Measurements from ENCODE around the gene FER.
"Not testable (repeated sequence)": the region's sequence is repeated elsewhere in the genome, so short reads cannot be mapped to it uniquely, and the experiment has no call there.

FER gene

DNA sequence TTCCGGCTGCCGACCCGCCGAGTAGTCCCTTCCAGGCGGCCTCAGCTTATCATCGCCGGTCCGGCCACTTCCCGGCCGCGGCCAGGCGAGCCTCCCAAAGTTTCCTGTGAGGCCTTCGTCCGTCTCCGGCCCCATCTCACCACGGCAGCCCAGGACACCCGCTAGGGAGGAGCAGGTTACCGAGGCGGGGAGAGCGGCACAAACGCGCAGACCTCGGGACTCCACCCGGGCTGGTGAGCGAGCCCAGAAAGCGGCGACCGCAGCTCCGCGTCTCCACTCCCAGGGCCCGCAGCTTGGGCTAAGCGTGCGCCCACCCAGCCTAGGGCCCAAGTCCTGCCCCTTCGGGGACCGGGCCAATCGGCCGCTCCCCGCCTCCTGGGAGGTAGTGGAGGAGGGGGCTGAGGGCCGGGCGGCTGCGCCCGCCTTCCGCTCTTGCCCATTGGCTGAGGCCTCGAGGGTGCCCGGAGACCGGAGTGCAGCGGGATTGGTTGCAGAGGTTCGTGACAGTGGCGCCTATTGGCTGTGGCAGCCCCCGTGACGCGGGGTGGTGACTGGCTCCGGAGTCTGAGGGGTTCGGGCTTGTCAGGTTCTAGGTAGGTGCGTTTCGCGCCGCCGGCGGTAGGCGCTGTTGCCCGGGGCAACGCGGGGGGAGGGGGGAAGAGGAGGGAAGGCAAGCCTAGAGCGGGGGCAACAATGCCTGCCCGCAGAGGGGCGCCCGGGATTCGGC is 867 bp downstream of the FER start:
- peak; percentile 97 for DNase-seq

DNA sequence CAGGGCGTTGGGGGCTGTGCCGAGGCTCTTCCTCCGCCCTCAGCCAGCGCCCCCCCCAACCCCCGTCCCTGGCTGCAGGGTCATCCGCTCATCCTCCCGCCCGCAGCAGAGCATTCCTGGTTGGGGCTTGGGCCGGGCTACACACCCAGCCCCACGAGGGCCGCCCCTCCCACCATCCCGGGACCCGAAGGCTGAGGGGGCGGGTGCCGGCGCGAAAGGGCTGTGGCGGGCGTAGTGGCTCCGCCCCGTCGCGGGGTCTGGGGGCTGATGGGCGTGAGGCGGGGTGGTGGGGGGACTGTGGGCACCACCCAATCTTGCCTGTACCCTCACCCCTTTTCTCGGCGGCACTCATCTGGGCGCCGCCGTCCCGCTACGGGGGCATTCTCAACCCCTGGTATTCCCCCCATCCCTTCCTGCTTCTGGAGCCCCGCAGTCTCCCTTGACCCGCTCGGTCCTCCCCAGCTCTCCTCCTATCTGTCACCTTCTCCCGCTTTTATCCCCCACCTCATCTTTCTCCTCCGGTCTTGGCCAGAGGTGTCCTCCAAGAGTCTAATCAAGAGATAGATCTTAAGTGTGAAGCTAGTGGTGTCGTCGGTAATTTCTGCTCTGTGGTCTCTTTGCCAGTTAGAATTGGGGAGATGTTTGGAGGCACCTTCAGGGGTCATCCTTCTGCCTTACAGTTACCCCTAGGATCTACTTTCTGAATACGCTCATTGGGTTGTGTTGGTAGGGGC is 1.6 kb downstream of the FER start:
- DNase-seq, result no peak

GRCh38 chr5:108753331-108753730 is 5.6 kb downstream of the FER start:
- DNase-seq, result no peak

DNA sequence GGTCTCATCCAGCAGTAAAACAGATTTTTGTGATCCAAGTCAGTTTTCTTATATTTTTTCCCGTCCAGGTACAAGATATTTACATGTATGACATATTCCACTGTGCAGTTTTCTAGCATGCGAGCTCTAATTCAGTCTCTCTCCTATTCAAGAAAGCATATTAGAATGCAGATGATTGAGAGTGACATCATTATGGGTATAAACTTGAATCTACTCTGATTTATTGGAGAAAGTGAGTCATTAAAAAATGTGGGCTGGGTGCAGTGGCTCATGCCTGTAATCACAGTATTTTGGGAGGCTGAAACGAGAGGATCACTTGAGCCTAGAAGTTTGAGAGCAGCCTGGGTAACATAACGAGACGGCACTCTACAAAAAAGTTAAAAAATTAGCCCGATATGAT is 6.2 kb downstream of the FER start:
- no peak for DNase-seq

- no peak for DNase-seq
These were observed 12.8 kb downstream of the FER start for GRCh38 chr5:108760512-108760911.

DNA sequence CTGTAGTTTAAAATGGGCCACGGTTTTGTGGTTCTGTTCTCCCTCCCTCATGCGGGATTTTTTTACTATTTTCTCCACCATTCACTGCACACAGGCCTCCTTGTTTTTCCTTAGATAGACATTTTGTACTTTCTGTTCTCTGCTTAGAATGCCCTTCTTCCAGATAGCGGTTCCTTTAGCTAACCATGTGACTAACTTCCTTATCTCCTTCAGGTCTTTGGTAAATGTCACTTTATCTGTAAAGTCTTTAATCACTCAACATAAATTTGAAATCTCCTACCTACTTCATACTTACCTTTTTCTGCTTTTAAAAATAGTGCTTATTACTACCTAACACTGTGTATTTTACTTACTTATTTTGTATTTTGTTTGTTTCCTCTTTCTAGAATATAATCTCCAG is 15.0 kb downstream of the FER start:
- no peak for DNase-seq

DNA sequence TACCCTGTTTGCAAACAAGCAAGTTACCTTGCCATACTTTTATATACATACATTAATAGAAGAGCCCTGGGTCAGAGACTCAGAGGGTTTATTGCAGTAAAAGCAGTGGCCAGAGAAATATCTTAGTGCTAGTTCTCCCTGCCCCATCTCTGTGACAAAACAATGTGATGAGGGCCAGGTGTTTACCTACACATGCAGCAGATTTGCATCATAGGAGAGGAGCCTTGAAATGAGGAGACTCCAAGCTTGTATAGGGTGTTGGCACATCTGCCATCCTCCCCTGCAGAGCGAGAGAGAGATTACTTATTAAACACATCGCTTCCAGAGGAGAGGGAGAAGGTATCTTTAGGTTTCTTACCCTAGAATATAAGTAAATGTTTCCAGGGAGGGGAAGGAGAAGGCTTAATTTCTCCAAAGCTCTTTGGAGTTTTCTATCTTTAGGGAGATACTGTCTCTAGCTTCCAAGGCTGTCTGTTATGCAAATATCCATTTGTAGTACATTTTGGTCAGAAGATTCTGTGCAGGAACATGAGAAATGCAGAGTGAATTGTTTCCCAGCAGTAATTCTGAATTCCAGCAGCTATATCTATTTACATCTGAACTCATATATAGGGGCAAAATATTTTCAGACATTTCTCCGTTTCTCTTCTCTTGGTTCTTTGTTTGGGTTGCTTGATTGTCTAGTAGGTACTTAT is 15.7 kb downstream of the FER start:
- DNase-seq, result no peak

DNA sequence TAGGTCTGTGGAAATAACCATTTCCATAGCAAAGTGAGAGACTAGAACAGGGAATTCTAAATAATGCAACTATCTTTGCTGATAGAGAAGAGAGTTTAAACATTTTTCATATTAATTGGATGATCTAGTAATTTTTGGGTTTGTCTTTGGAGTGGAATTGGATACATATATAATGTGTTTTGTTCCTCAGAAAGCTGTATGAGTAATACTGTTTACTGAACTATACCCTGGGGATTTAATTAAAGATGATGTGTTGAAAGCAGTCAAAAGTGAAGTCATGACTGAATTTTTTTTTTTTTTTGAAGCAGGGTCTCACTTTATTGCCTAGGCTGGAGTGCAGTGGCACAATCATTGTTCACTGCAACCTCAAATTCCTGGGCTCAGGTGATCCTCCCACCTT is 17.9 kb downstream of the FER start:
- no peak for DNase-seq

- DNase-seq, result not testable (repeated sequence)
These were observed 19.2 kb downstream of the FER start for GRCh38 chr5:108766916-108767315.

DNA sequence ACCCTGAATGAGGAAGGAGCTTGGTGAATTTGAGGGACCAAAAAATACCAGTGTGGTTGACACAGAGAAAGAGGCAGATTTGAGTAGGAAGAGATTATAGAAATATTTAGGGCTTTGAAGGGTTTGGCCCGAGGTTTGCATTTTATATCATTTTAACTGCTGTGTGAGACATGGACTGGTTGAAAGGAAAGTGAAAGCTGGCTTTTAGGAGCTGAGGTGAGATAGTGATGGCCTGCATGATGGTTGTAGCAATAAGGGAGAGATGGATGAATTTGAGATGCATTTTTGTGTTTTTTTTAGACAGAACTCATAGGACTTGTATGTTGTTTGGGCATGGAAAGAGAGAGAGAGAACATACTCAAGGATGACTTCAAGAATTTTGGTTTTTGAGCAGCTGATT is 21.7 kb downstream of the FER start:
- no peak for DNase-seq

DNA sequence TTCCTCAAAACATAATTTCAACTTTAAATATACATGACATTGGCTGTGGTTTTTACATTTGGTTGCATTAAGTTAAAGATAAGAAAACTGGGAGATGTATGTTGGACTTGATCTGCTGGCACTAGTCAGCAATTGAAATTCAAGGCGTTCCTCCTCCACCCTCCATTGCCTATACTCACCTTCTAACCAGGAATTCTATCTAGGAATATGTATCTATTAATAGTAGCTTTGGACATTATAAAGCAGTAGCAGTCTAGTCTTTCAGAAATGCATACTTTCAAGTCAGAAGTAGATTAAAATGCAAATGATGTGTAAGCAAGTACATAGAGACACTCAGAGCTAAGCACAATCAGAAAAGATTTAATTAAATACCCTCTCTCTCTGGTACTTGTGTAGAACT is 24.9 kb downstream of the FER start:
- DNase-seq, result no peak

- DNase-seq, result no peak
These were observed 25.6 kb downstream of the FER start for GRCh38 chr5:108773330-108773729.

- DNase-seq, result not testable (repeated sequence)
These were observed 26.4 kb downstream of the FER start for GRCh38 chr5:108774079-108774478.

DNA sequence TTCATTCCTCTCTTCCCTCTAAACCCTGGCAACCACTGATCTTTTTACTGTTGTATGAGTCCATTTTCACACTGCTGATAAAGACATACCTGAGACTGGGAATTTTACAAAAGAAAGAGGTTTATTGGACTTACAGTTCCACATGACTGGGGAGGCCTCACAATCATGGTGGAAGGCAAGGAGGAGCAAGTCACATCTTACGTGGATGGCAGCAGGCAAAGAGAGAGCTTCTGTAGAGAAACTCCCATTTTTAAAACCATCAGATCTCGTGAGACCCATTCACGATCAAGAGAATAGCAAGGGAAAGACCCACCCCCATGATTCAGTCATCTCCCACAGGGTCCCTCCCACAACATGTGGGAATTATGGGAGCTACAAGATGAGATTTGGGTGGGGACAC is 29.9 kb downstream of the FER start:
- DNase-seq, result not testable (repeated sequence)

GRCh38 chr5:108784577-108784976 is 36.9 kb downstream of the FER start:
- not testable (repeated sequence) for DNase-seq

- DNase-seq, result no peak
These were observed 39.2 kb downstream of the FER start for GRCh38 chr5:108786806-108787483.

GRCh38 chr5:108788142-108788541 is 40.4 kb downstream of the FER start:
- no peak for DNase-seq

DNA sequence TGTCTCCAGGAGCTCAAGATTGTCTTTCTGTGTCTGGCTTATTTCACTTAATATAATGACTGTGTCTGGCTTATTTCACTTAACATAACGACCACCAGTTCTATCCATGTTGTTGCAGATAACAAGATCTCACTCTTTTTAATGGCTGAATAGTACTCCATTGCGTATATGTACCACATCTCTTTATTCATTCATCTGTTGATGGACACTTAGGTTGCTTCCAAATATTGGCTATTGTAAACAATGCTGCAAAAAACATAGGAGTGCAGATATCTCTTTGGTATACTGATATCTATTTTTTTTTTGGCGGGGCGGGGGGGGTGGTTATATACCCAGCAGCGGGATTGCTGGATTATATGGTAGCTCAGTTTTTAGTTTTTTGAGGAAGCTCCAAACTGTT is 45.5 kb downstream of the FER start:
- no peak for DNase-seq

GRCh38 chr5:108794349-108794748 is 46.7 kb downstream of the FER start:
- DNase-seq, result not testable (repeated sequence)

- DNase-seq, result no peak
These were observed 49.7 kb downstream of the FER start for GRCh38 chr5:108797396-108797795.

- no peak for DNase-seq
These were observed 50.3 kb downstream of the FER start for GRCh38 chr5:108797986-108798385.

GRCh38 chr5:108798513-108799265 is 51.0 kb downstream of the FER start:
- DNase-seq, result no peak

GRCh38 chr5:108801301-108801700 is 53.6 kb downstream of the FER start:
- no peak for DNase-seq

Measured in activated CD8-positive, alpha-beta memory T cell treated with anti-CD3 and anti-CD28 coated beads, Interleukin-2, amount 50 U/mL, for 48 hours (primary cell).